B cell (primary cell): ENCODE measurements around the gene TCEA3. TPM values are rescaled to one million over a fixed set of nuclear protein-coding genes. Genes with fewer than 3 reads are reported as not detected.

Experiments used
- ATAC-seq: fragments of 200-7000 bp; cut with Tn5 transposase; one replicate; pipeline ENCODE4 v1.10.0; 2021; ENCODE audit warnings: low read depth, mild to moderate bottlenecking, moderate number of reproducible peaks, moderate library complexity
- CTCF ChIA-PET: fragments of 350-600 bp; sonication (Branson Sonifier 250); formaldehyde crosslinking; loops from one replicate; lab custom pipeline; 2021; ENCODE audit warnings: antibody characterized with exemption, inconsistent platforms; lab: Charles Lee
- POLR2A ChIA-PET: fragments of 350-600 bp; sonication (Branson Sonifier 250); formaldehyde crosslinking; loops from one replicate; lab custom pipeline; 2021; ENCODE audit warnings: antibody characterized with exemption; lab: Charles Lee
- DNase-seq: peaks from one replicate; pipeline ENCODE4 v3.0.0; 2013
- H2AFZ ChIP-seq: 2 replicates; pipeline ENCODE4 v1.6.1; 2012; ENCODE audit warnings: mild to moderate bottlenecking, low read depth, low read length; ENCODE audit not compliant: insufficient read depth, poor library complexity, severe bottlenecking
- H3K27ac ChIP-seq, 2 donors: 1 replicate in 1 of 2; 2 replicates in 1 of 2; pipeline ENCODE4 v1.5.1; 2012 to 2013; ENCODE audit warnings: low read length in 2 of 2, mild to moderate bottlenecking in 2 of 2, moderate library complexity in 1 of 2
- H3K27me3 ChIP-seq, 4 experiments: fragments of 200-600 bp in 1 of 4; sonication (generic) in 1 of 4; replicated peaks in 1 of 4; 1 replicate in 2 of 4; 2 replicates in 2 of 4; pipeline versions ENCODE4 v1.6.1 to v1.7.0; 2013 to 2016; ENCODE audit warnings: low read length in 3 of 4, mild to moderate bottlenecking in 2 of 4, mixed read lengths in 1 of 4, moderate library complexity in 1 of 4; ENCODE audit not compliant: insufficient read depth in 4 of 4, control insufficient read depth in 3 of 4; ENCODE audit errors: control extremely low read depth in 1 of 4
- H3K36me3 ChIP-seq, 2 experiments: replicated peaks in 1 of 2; 1 replicate in 1 of 2; 2 replicates in 1 of 2; pipeline versions ENCODE4 v1.6.1 to v1.7.1; 2013; ENCODE audit warnings: low read length in 1 of 2; ENCODE audit not compliant: insufficient read depth in 2 of 2, control insufficient read depth in 1 of 2; ENCODE audit errors: control extremely low read depth in 1 of 2, extremely low read depth in 1 of 2
- H3K4me1 ChIP-seq, 2 donors: fragments of 200-600 bp in 1 of 2; sonication (generic) in 1 of 2; 1 replicate in 1 of 2; 2 replicates in 1 of 2; pipeline versions ENCODE4 v1.5.1 to v1.6.1; 2013 to 2017; ENCODE audit warnings: low read length in 2 of 2; ENCODE audit not compliant: control insufficient read depth in 2 of 2, insufficient read depth in 2 of 2
- H3K4me2 ChIP-seq: replicated peaks from 2 replicates; pipeline ENCODE3; 2012; ENCODE audit warnings: mild to moderate bottlenecking, low read depth, low read length; ENCODE audit not compliant: poor library complexity, severe bottlenecking
- H3K4me3 ChIP-seq, 5 experiments: fragments of 200-600 bp in 1 of 5; sonication (generic) in 1 of 5; 1 replicate in 3 of 5; 2 replicates in 2 of 5; pipeline versions ENCODE4 v1.5.1 to v1.7.0; 2011 to 2016; ENCODE audit warnings: low read length in 4 of 5, mild to moderate bottlenecking in 4 of 5, low read depth in 2 of 5, control low read depth in 1 of 5, moderate library complexity in 1 of 5; ENCODE audit not compliant: insufficient read depth in 1 of 5; ENCODE audit errors: control extremely low read depth in 1 of 5, extremely low read depth in 1 of 5
- H3K79me2 ChIP-seq: fragments of 200-600 bp; sonication (generic); one replicate; pipeline ENCODE4 v1.6.0; 2016; ENCODE audit warnings: low read length; ENCODE audit not compliant: control insufficient read depth, insufficient read depth
- H3K9ac ChIP-seq: fragments of 200-600 bp; sonication (generic); 2 replicates; pipeline ENCODE4 v1.6.1; 2017; ENCODE audit warnings: mild to moderate bottlenecking, low read length, moderate library complexity
- H3K9me3 ChIP-seq, 3 donors: one replicate each; pipeline versions ENCODE4 v1.6.1 to v1.7.1; 2013; ENCODE audit warnings: low read length in 2 of 3; ENCODE audit not compliant: control insufficient read depth in 2 of 3, insufficient read depth in 1 of 3; ENCODE audit errors: control extremely low read depth in 1 of 3
- H4K20me1 ChIP-seq: 2 replicates; pipeline ENCODE4 v1.6.0; 2012; ENCODE audit warnings: mild to moderate bottlenecking, low read length; ENCODE audit not compliant: insufficient read depth, control insufficient read depth, poor library complexity, severe bottlenecking
- H3K27ac Mint-ChIP-seq: one replicate; pipeline ENCODE4 v1.8.0; 2021; ENCODE audit warnings: mixed read lengths
- H3K27me3 Mint-ChIP-seq: one replicate; pipeline ENCODE4 v1.8.0; 2021; ENCODE audit warnings: mixed read lengths
- H3K4me1 Mint-ChIP-seq: one replicate; pipeline ENCODE4 v1.8.0; 2021; ENCODE audit warnings: mixed read lengths
- H3K4me3 Mint-ChIP-seq: one replicate; pipeline ENCODE4 v1.8.0; 2021; ENCODE audit warnings: mixed read lengths
- H3K9me3 Mint-ChIP-seq: one replicate; pipeline ENCODE4 v1.8.0; 2022; ENCODE audit warnings: mixed read lengths; ENCODE audit not compliant: insufficient read depth
- EZH2 ChIP-seq: IDR thresholded peaks from 2 replicates; pipeline ENCODE4 v1.6.1; 2012; ENCODE audit warnings: borderline replicate concordance, low read depth, mild to moderate bottlenecking, moderate library complexity, low read length; ENCODE audit not compliant: insufficient read depth, poor library complexity, severe bottlenecking
- WGBS: methylation state at CpG from one replicate; pipeline ENCODE4 v1.1.5; 2013; ENCODE audit warnings: missing lambda C conversion rate; ENCODE audit not compliant: insufficient coverage; 5-methylcytosine and 5-hydroxymethylcytosine counted together
- intact Hi-C: fragments of 100-400 bp; cut with micrococcal nuclease; formaldehyde crosslinking; loops from one replicate; pipeline ENCODE4 v1.10.0; 2022
- polyA plus RNA-seq: library from polyadenylated mRNA; depleted of rRNA; stranded (reverse); fragments of >200 nt; gene quantifications from 2 replicates; pipeline ENCODE4 v1.2.3, GENCODE V29; 2012
- total RNA-seq, 2 donors: library from RNA; stranded (reverse); fragments of 120-200 nt in 1 of 2; gene quantifications; 1 replicate in 1 of 2; 2 replicates in 1 of 2; pipeline versions ENCODE4 v1.2.3 to v1.2.4, GENCODE V29; 2013 to 2022
- TF ChIP-seq, protein P1 (sequence below): fragments of 200-600 bp; IDR thresholded peaks from one replicate; pipeline ENCODE4 v1.8.0; 2022; ENCODE audit warnings: antibody characterized with exemption, mild to moderate bottlenecking

Gene TCEA3
- total and polyA plus RNA-seq, 2 donors (not counting 1 experiment from before 2014, with no cell fraction given), result 0.22 TPM; not detected in 1

- Histone ChIP-seq H3K36me3 (no peaks in the 10 kb centered on the region), H3K4me3 (no peak overlapping the region), H3K79me2 (no peaks in the 10 kb centered on the region), H4K20me1 (no peaks in the 10 kb centered on the region), H3K27ac (no peak overlapping the region), H3K9ac (no peak overlapping the region), H2AFZ (no peak overlapping the region), H3K9me3 (no peaks in the 10 kb centered on the region), H3K27me3 (peaks cover 0 to 2% (median 0%) of the 10 kb centered on the region in 4 experiments), H3K4me1 (no peaks in the 10 kb centered on the region), H3K4me2 (no peak overlapping the region)
- intact Hi-C loops, result no loop called here
- WGBS, result 100% methylated on average over 4 of the region's 8 CpGs
- no peak overlapping the region for H3K4me3 Mint-ChIP-seq
- DNase-seq (no peak), ATAC-seq (no peak)
- H3K27ac Mint-ChIP-seq, result no peak overlapping the region
- CTCF ChIA-PET, result no interaction called here
- POLR2A ChIA-PET, result no interaction called here
- no peaks in the 10 kb centered on the region for H3K4me1 Mint-ChIP-seq
- H3K9me3 Mint-ChIP-seq, result no peaks in the 10 kb centered on the region
- no peak for TF ChIP-seq EZH2
- TF ChIP-seq, protein P1, sequence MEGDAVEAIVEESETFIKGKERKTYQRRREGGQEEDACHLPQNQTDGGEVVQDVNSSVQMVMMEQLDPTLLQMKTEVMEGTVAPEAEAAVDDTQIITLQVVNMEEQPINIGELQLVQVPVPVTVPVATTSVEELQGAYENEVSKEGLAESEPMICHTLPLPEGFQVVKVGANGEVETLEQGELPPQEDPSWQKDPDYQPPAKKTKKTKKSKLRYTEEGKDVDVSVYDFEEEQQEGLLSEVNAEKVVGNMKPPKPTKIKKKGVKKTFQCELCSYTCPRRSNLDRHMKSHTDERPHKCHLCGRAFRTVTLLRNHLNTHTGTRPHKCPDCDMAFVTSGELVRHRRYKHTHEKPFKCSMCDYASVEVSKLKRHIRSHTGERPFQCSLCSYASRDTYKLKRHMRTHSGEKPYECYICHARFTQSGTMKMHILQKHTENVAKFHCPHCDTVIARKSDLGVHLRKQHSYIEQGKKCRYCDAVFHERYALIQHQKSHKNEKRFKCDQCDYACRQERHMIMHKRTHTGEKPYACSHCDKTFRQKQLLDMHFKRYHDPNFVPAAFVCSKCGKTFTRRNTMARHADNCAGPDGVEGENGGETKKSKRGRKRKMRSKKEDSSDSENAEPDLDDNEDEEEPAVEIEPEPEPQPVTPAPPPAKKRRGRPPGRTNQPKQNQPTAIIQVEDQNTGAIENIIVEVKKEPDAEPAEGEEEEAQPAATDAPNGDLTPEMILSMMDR, result no peak
- peaks cover 9% of the 10 kb centered on the region for H3K27me3 Mint-ChIP-seq
Observed at GRCh38 chr1:23438545-23438944, 14.0 kb upstream of the TCEA3 start.

DNA sequence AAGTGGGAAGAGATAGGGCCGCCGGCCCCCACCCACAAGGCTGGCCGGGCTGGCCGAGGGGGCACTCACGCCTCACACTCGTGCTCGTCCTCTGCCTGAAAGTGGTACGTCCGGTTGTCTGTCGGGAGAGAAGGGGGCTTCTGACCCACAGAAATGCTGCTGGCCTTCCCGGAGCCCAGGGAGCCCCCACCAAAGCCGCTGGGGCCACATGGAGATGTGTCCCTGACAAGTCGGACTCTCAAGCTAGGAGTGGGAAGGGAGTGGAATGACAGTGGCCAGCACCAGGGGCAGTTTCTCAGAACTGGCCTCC lies 12.8 kb upstream of the TCEA3 start:
- Histone ChIP-seq H3K9me3 (no peaks in the 10 kb centered on the region), H4K20me1 (no peaks in the 10 kb centered on the region), H3K27me3 (peaks cover 0 to 2% (median 0%) of the 10 kb centered on the region in 4 experiments), H3K4me1 (no peaks in the 10 kb centered on the region), H2AFZ (no peak overlapping the region), H3K9ac (no peak overlapping the region), H3K4me3 (no peak overlapping the region), H3K79me2 (no peaks in the 10 kb centered on the region), H3K4me2 (no peak overlapping the region), H3K36me3 (no peaks in the 10 kb centered on the region), H3K27ac (no peak overlapping the region)
- no peak overlapping the region for H3K27ac Mint-ChIP-seq
- POLR2A ChIA-PET, result no interaction called here
- DNase-seq (no peak), ATAC-seq (no peak)
- TF ChIP-seq, protein P1, result no peak
- TF ChIP-seq EZH2, result no peak
- H3K9me3 Mint-ChIP-seq, result no peaks in the 10 kb centered on the region
- H3K27me3 Mint-ChIP-seq, result peaks cover 9% of the 10 kb centered on the region
- CTCF ChIA-PET, result no interaction called here
- H3K4me1 Mint-ChIP-seq, result no peaks in the 10 kb centered on the region
- WGBS, result 98% methylated on average over 13 of the region's 13 CpGs
- H3K4me3 Mint-ChIP-seq, result no peak overlapping the region
- intact Hi-C loops, result no loop called here
